Duodenal mucosa (tissue), 2 donors: Measurements from ENCODE around the gene GJB5.

Source experiments
- H3K27ac ChIP-seq: one replicate; pipeline ENCODE4 v1.7.0; 2013; ENCODE audit warnings: low read depth, low read length
- H3K27me3 ChIP-seq, 2 donors: one replicate each; pipeline ENCODE4 v1.7.0; 2013; ENCODE audit warnings: low read length in 2 of 2, control low read depth in 1 of 2; ENCODE audit not compliant: insufficient read depth in 2 of 2, control insufficient read depth in 1 of 2
- H3K36me3 ChIP-seq, 2 donors: one replicate each; pipeline ENCODE4 v1.7.0; 2013; ENCODE audit warnings: low read length in 2 of 2, control low read depth in 1 of 2; ENCODE audit not compliant: insufficient read depth in 2 of 2, control insufficient read depth in 1 of 2
- H3K4me1 ChIP-seq, 2 donors: one replicate each; pipeline ENCODE4 v1.7.0; 2013; ENCODE audit warnings: low read length in 2 of 2, control low read depth in 1 of 2; ENCODE audit not compliant: insufficient read depth in 2 of 2, control insufficient read depth in 1 of 2
- H3K4me3 ChIP-seq, 2 donors: one replicate each; pipeline ENCODE4 v1.7.0; 2013; ENCODE audit warnings: low read length in 2 of 2, low read depth in 1 of 2
- H3K9ac ChIP-seq, 2 donors: one replicate each; pipeline ENCODE4 v1.7.0; 2013; ENCODE audit warnings: low read length in 2 of 2, low read depth in 1 of 2
- H3K9me3 ChIP-seq, 2 donors: one replicate each; pipeline ENCODE4 v1.7.0; 2013; ENCODE audit warnings: low read length in 2 of 2, control low read depth in 1 of 2; ENCODE audit not compliant: control insufficient read depth in 1 of 2

The GJB5 gene

GRCh38 chr1:34754964-34755637 lies at the start of gene GJB5:
Gene GJB5, plus strand, starts transcription at chr1:34755047. Its CDS starts 2,284 bp downstream, at chr1:34757331.
- Histone ChIP-seq H3K9me3 (no peaks in the 10 kb centered on the region), H3K27ac (no peak within 1 kb of the TSS), H3K9ac (no peak within 1 kb of the TSS), H3K27me3 (no peaks in the 10 kb centered on the region), H3K4me3 (no peak within 1 kb of the TSS), H3K4me1 (no peaks in the 10 kb centered on the region), H3K36me3 (no peaks in the 10 kb centered on the region)

GRCh38 chr1:34705077-34705476 lies 49.8 kb upstream of the GJB5 start:
- H3K9me3 ChIP-seq = no peaks in the 10 kb centered on the region
- H3K27me3 ChIP-seq = peaks cover 0 to 8% of the 10 kb centered on the region in 2 donors
- no peaks in the 10 kb centered on the region for H3K36me3 ChIP-seq
- no peak overlapping the region for H3K9ac ChIP-seq
- H3K27ac ChIP-seq = no peak overlapping the region
- H3K4me1 ChIP-seq = no peaks in the 10 kb centered on the region
- H3K4me3 ChIP-seq = no peak overlapping the region

GRCh38 chr1:34708106-34708505 lies 46.7 kb upstream of the GJB5 start:
- H3K9me3 ChIP-seq = no peaks in the 10 kb centered on the region
- H3K27ac ChIP-seq = no peak overlapping the region
- peaks cover 0 to 8% of the 10 kb centered on the region in 2 donors for H3K27me3 ChIP-seq
- H3K4me1 ChIP-seq = no peaks in the 10 kb centered on the region
- no peak overlapping the region for H3K4me3 ChIP-seq
- H3K9ac ChIP-seq = no peak overlapping the region
- H3K36me3 ChIP-seq = no peaks in the 10 kb centered on the region

- H3K27me3 ChIP-seq = peaks cover 0 to 8% of the 10 kb centered on the region in 2 donors
- no peak overlapping the region for H3K4me3 ChIP-seq
- no peak overlapping the region for H3K27ac ChIP-seq
- no peaks in the 10 kb centered on the region for H3K36me3 ChIP-seq
- H3K9ac ChIP-seq = no peak overlapping the region
- no peaks in the 10 kb centered on the region for H3K9me3 ChIP-seq
- H3K4me1 ChIP-seq = no peaks in the 10 kb centered on the region
These were observed 45.3 kb upstream of the GJB5 start for GRCh38 chr1:34709547-34709946.

GRCh38 chr1:34710812-34711211 lies 44.0 kb upstream of the GJB5 start:
- H3K9me3 ChIP-seq = no peaks in the 10 kb centered on the region
- H3K9ac ChIP-seq = no peak overlapping the region
- no peaks in the 10 kb centered on the region for H3K4me1 ChIP-seq
- no peaks in the 10 kb centered on the region for H3K36me3 ChIP-seq
- peaks cover 0 to 2% of the 10 kb centered on the region in 2 donors for H3K27me3 ChIP-seq
- no peak overlapping the region for H3K4me3 ChIP-seq
- H3K27ac ChIP-seq = no peak overlapping the region

- Histone ChIP-seq H3K4me1 (no peaks in the 10 kb centered on the region), H3K9ac (no peak overlapping the region), H3K27me3 (peaks cover 0 to 5% of the 10 kb centered on the region in 2 donors), H3K9me3 (no peaks in the 10 kb centered on the region), H3K36me3 (no peaks in the 10 kb centered on the region), H3K27ac (no peak overlapping the region), H3K4me3 (no peak overlapping the region)
These were observed 43.4 kb upstream of the GJB5 start for GRCh38 chr1:34711485-34711884.

GRCh38 chr1:34712007-34712688 lies 42.7 kb upstream of the GJB5 start:
- H3K4me1 ChIP-seq = no peaks in the 10 kb centered on the region
- H3K9me3 ChIP-seq = no peaks in the 10 kb centered on the region

GRCh38 chr1:34713443-34713842 lies 41.4 kb upstream of the GJB5 start:
- H3K4me1 ChIP-seq = no peaks in the 10 kb centered on the region
- H3K27ac ChIP-seq = no peak overlapping the region
- no peak overlapping the region for H3K9ac ChIP-seq
- no peaks in the 10 kb centered on the region for H3K9me3 ChIP-seq
- no peaks in the 10 kb centered on the region for H3K36me3 ChIP-seq
- peaks cover 0 to 6% of the 10 kb centered on the region in 2 donors for H3K27me3 ChIP-seq
- no peak overlapping the region for H3K4me3 ChIP-seq

More at GRCh38 chr1:34712007-34712688, 42.7 kb upstream of the GJB5 start:
- peaks cover 0 to 6% of the 10 kb centered on the region in 2 donors for H3K27me3 ChIP-seq
- no peak overlapping the region for H3K4me3 ChIP-seq
- no peak overlapping the region for H3K9ac ChIP-seq
- no peak overlapping the region for H3K27ac ChIP-seq
- no peaks in the 10 kb centered on the region for H3K36me3 ChIP-seq

- H3K4me3 ChIP-seq = no peak overlapping the region
- H3K4me1 ChIP-seq = no peaks in the 10 kb centered on the region
- no peaks in the 10 kb centered on the region for H3K9me3 ChIP-seq
- peaks cover 0 to 6% of the 10 kb centered on the region in 2 donors for H3K27me3 ChIP-seq
- H3K27ac ChIP-seq = no peak overlapping the region
- no peaks in the 10 kb centered on the region for H3K36me3 ChIP-seq
- H3K9ac ChIP-seq = no peak overlapping the region
These were observed 40.5 kb upstream of the GJB5 start for GRCh38 chr1:34714386-34714785.

GRCh38 chr1:34715139-34715538 lies 39.7 kb upstream of the GJB5 start:
- no peak overlapping the region for H3K9ac ChIP-seq
- H3K27me3 ChIP-seq = peaks cover 0 to 6% of the 10 kb centered on the region in 2 donors
- no peaks in the 10 kb centered on the region for H3K36me3 ChIP-seq
- H3K4me3 ChIP-seq = no peak overlapping the region
- H3K9me3 ChIP-seq = no peaks in the 10 kb centered on the region
- no peaks in the 10 kb centered on the region for H3K4me1 ChIP-seq
- no peak overlapping the region for H3K27ac ChIP-seq
